ENCODE results near the gene SRSF8. TPM values are rescaled to one million over a fixed set of nuclear protein-coding genes. Genes with fewer than 3 reads are reported as not detected.

The SRSF8 gene
- polyA plus RNA-seq, 1 of the 3 experiments (the other 2 are of a cell fraction) = 25.4 TPM

DNA sequence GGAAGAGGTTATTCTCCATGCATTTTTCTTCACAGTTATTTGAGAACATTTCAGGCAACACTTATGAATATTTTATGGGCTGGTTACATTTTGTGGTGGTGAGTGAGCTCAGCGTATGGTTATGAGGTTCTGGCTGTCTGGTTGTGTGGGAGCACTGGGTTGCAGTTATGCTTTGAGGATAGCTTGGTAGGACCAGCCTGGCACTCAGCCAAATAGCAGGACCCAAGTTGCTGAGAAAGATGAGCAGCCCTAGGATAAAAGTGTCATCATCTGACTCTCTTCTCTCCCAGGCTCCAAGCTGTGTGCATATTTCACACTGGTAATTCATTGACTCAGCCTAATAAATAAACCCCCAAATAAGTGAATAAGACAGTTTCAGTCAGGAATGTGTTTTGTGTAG, 8.1 kb upstream of the SRSF8 start:
- Histone ChIP-seq H3K4me2 (no peak overlapping the region), H3K4me1 (ENCODE audit: control insufficient read depth in 1 of 2, insufficient read depth in 2 of 2, low read depth in 1 of 2, low read length in 1 of 2) (no peaks in the 10 kb centered on the region), H3K79me2 (ENCODE audit: insufficient read depth) (no peaks in the 10 kb centered on the region), H2AFZ (ENCODE audit: low read depth) (no peak overlapping the region), H3K36me3 (replicated peaks in 1 of 2; ENCODE audit: control insufficient read depth in 1 of 2, insufficient read depth in 2 of 2, low read length in 1 of 2) (no peaks in the 10 kb centered on the region), H3K27ac (ENCODE audit: low read depth in 2 of 2, low read length in 1 of 2) (no peak overlapping the region), H3K4me3 (ENCODE audit: low read depth in 2 of 2, low read length in 1 of 2) (no peak overlapping the region), H3K9ac (no peak overlapping the region), H4K20me1 (ENCODE audit: insufficient read depth) (no peaks in the 10 kb centered on the region), H3K9me2 (no peaks in the 10 kb centered on the region), H3K9me3 (no peaks in the 10 kb centered on the region), H3K27me3 (ENCODE audit: insufficient read depth) (no peaks in the 10 kb centered on the region; the same call in 1 of the 2 replicates), H3F3A (replicated peaks; ENCODE audit: insufficient read depth) (no peaks in the 10 kb centered on the region)
- ChIA-PET POLR2A (no interaction called here), CTCF (interaction anchor here (0.9 kb wide), 1 partner anchor 8 kb away, joined by 3 read pairs; the partner anchor contains the start of gene SRSF8)
- TF ChIP-seq SIN3A (IDR thresholded peaks at IDR 0.05; ENCODE audit: borderline replicate concordance, low read depth, low read length) (no peak), GATA2 (CRISPR knock-in tag; IDR thresholded peaks at IDR 0.05) (no peak), FOXM1 (IDR thresholded peaks at IDR 0.05; ENCODE audit: low read depth) (no peak)
- DNase-seq = no peak
- WGBS (ENCODE audit: low lambda C conversion rate) = 53% methylated on average over 1 of the region's 1 CpG

DNA sequence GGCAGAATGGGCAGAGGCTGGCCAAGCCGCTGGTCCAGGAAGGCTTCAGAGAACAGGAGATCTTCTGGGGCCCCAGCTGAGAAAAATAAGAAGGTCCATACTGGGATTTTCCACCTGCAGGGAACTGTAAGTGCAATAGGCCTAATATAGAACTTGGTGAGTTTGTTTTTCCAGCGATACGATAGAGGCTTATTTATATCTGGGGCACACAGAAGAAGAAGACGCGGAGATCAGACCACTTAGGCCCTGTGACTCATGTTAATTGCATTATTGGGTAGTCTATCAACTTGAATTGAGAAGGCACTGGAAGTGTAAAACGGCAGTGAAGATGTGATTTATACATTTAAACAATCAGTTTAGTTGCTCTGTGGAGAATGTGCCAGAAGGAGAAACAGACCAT, 7.7 kb upstream of the SRSF8 start:
- H3K27me3 ChIP-seq (ENCODE audit: insufficient read depth) = no peaks in the 10 kb centered on the region; the same call in 1 of the 2 replicates
- TF ChIP-seq GATA2 (CRISPR knock-in tag; IDR thresholded peaks at IDR 0.05) (no peak), TEAD4 (IDR thresholded peaks at IDR 0.05; ENCODE audit: borderline replicate concordance, insufficient read depth) (no peak), TAF1 (IDR thresholded peaks at IDR 0.05; ENCODE audit: borderline replicate concordance, low read depth, low read length) (no peak), GABPA (IDR thresholded peaks at IDR 0.05; ENCODE audit: low read depth) (no peak), TCF12 (IDR thresholded peaks at IDR 0.05) (no peak), NFIC (IDR thresholded peaks at IDR 0.05; ENCODE audit: borderline replicate concordance) (no peak), MEF2A (IDR thresholded peaks at IDR 0.05; ENCODE audit: borderline replicate concordance, low read depth) (no peak), SMC3 (IDR thresholded peaks at IDR 0.05; ENCODE audit: low read depth, low read length) (no peak), RFX5 (IDR thresholded peaks at IDR 0.05; ENCODE audit: low read length) (no peak), SIN3A (IDR thresholded peaks at IDR 0.05; ENCODE audit: borderline replicate concordance, low read depth, low read length) (no peak), FOSL2 (IDR thresholded peaks at IDR 0.05; ENCODE audit: borderline replicate concordance, low read depth) (no peak), CHD2 (IDR thresholded peaks at IDR 0.05; ENCODE audit: low read length, partially characterized antibody) (no peak), FOXJ3 (CRISPR knock-in tag; IDR thresholded peaks at IDR 0.05) (no peak), RCOR1 (IDR thresholded peaks at IDR 0.05; ENCODE audit: low read length) (no peak)
- TF ChIP-seq, protein P1, sequence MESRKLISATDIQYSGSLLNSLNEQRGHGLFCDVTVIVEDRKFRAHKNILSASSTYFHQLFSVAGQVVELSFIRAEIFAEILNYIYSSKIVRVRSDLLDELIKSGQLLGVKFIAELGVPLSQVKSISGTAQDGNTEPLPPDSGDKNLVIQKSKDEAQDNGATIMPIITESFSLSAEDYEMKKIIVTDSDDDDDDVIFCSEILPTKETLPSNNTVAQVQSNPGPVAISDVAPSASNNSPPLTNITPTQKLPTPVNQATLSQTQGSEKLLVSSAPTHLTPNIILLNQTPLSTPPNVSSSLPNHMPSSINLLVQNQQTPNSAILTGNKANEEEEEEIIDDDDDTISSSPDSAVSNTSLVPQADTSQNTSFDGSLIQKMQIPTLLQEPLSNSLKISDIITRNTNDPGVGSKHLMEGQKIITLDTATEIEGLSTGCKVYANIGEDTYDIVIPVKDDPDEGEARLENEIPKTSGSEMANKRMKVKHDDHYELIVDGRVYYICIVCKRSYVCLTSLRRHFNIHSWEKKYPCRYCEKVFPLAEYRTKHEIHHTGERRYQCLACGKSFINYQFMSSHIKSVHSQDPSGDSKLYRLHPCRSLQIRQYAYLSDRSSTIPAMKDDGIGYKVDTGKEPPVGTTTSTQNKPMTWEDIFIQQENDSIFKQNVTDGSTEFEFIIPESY (IDR thresholded peaks at IDR 0.05; ENCODE audit: borderline replicate concordance, low read depth) = no peak
- TF ChIP-seq, protein P2, sequence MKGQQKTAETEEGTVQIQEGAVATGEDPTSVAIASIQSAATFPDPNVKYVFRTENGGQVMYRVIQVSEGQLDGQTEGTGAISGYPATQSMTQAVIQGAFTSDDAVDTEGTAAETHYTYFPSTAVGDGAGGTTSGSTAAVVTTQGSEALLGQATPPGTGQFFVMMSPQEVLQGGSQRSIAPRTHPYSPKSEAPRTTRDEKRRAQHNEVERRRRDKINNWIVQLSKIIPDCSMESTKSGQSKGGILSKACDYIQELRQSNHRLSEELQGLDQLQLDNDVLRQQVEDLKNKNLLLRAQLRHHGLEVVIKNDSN (IDR thresholded peaks at IDR 0.05; ENCODE audit: borderline replicate concordance, low read depth) = no peak
- no peaks in the 10 kb centered on the region for H3K9me3 ChIP-seq
- no peaks in the 10 kb centered on the region for H3F3A ChIP-seq (replicated peaks; ENCODE audit: insufficient read depth)
- no peak overlapping the region for H3K9ac ChIP-seq
- no peaks in the 10 kb centered on the region for H3K9me2 ChIP-seq
- ChIA-PET CTCF (no interaction called here), POLR2A (no interaction called here)
- no peak overlapping the region for H3K4me2 ChIP-seq
- H3K4me3 ChIP-seq (ENCODE audit: low read depth in 2 of 2, low read length in 1 of 2) = no peak overlapping the region
- H3K79me2 ChIP-seq (ENCODE audit: insufficient read depth) = no peaks in the 10 kb centered on the region
- no peaks in the 10 kb centered on the region for H4K20me1 ChIP-seq (ENCODE audit: insufficient read depth)
- no peaks in the 10 kb centered on the region for H3K4me1 ChIP-seq (ENCODE audit: control insufficient read depth in 1 of 2, insufficient read depth in 2 of 2, low read depth in 1 of 2, low read length in 1 of 2)
- no peaks in the 10 kb centered on the region for H3K36me3 ChIP-seq (replicated peaks in 1 of 2; ENCODE audit: control insufficient read depth in 1 of 2, insufficient read depth in 2 of 2, low read length in 1 of 2)
- 76% methylated on average over 6 of the region's 6 CpGs for WGBS (ENCODE audit: low lambda C conversion rate)
- no peak overlapping the region for H2AFZ ChIP-seq (ENCODE audit: low read depth)
- no peak overlapping the region for H3K27ac ChIP-seq (ENCODE audit: low read depth in 2 of 2, low read length in 1 of 2)
- no peak for DNase-seq

All from SK-N-SH (cell line).